OCI-LY3 (cell line): Measurements from ENCODE around the gene SUSD1.

Source experiments
- H2AFZ ChIP-seq: fragments of 200-600, 300-600 bp; shearing (Covaris generic); 2 replicates; pipeline ENCODE4 v1.6.0; 2014; ENCODE audit warnings: antibody characterized with exemption, low read depth, low read length
- H3K27ac ChIP-seq: fragments of 200-600, 300-600 bp; sonication (generic); 2 replicates; pipeline ENCODE4 v1.5.1; 2014; ENCODE audit warnings: mild to moderate bottlenecking, low read length, moderate library complexity, mixed read lengths
- H3K27me3 ChIP-seq: fragments of 200-600, 300-600 bp; sonication (generic); 2 replicates; pipeline ENCODE4 v1.6.1; 2014; ENCODE audit warnings: low read depth, low read length, mixed read lengths
- H3K36me3 ChIP-seq: fragments of 200-600, 300-600 bp; sonication (generic); replicated peaks from 2 replicates; pipeline ENCODE3; 2014; ENCODE audit warnings: low read depth, low read length, mixed read lengths
- H3K4me1 ChIP-seq: fragments of 300-600, 200-600 bp; sonication (generic); 2 replicates; pipeline ENCODE4 v1.6.1; 2014; ENCODE audit warnings: low read length, mixed read lengths
- H3K4me2 ChIP-seq: fragments of 200-600, 300-600 bp; sonication (generic); 2 replicates; pipeline ENCODE4 v1.6.1; 2014; ENCODE audit warnings: low read length, mixed read lengths
- H3K4me3 ChIP-seq: fragments of 300-600, 200-600 bp; sonication (generic); 2 replicates; pipeline ENCODE4 v1.5.1; 2014; ENCODE audit warnings: antibody characterized with exemption, mild to moderate bottlenecking, low read length, moderate library complexity
- H3K79me2 ChIP-seq: fragments of 300-600, 200-600 bp; shearing (Covaris generic); 2 replicates; pipeline ENCODE4 v1.6.1; 2014; ENCODE audit warnings: mild to moderate bottlenecking, low read length, mixed read lengths
- H3K9ac ChIP-seq: fragments of 300-600, 200-600 bp; shearing (Covaris generic); 2 replicates; pipeline ENCODE4 v1.6.0; 2014; ENCODE audit warnings: mild to moderate bottlenecking, low read length, moderate library complexity
- H3K9me3 ChIP-seq: fragments of 200-600, 300-600 bp; shearing (Covaris generic); 2 replicates; pipeline ENCODE4 v1.6.1; 2014; ENCODE audit warnings: low read length, mixed read lengths; ENCODE audit not compliant: insufficient read depth
- H4K20me1 ChIP-seq: fragments of 200-600, 300-600 bp; sonication (generic); 2 replicates; pipeline ENCODE4 v1.6.1; 2016; ENCODE audit warnings: low read length, mixed read lengths; ENCODE audit not compliant: insufficient read depth
- CTCF ChIP-seq: fragments of 200-600, 300-600 bp; sonication (generic); IDR thresholded peaks from 2 replicates; pipeline ENCODE4 v1.5.1; 2014; ENCODE audit warnings: antibody characterized with exemption, low read length, low read depth
- EZH2phosphoT487 ChIP-seq: fragments of 200-600 bp; shearing (Covaris generic); IDR thresholded peaks from 2 replicates; pipeline ENCODE4 v1.6.1; 2018; ENCODE audit warnings: antibody characterized with exemption, mixed run types, low read depth

SUSD1 gene

DNA sequence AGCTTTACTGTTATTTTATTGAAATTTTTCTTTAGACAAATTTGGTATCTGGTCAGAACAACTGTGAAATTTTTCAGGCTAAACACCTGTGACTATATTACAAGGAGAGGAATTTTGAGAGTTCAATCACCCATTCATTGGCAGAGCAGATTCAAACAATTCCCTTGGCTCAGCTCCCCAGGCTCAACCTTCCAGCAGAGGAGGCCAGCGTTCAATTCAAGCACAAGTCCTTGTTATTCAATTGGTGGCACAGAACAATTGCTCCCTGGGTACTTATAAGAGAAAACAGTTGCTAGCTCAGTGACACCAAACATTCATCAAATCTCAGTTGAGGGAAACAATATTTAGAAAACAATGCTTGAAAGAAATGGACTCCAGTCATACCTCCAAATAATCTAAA, 83.3 kb downstream of the SUSD1 start:
- no peaks in the 10 kb centered on the region for H3K27me3 ChIP-seq
- no peak overlapping the region for H3K4me3 ChIP-seq
- H3K9me3 ChIP-seq: no peaks in the 10 kb centered on the region
- H3K9ac ChIP-seq: no peak overlapping the region
- peaks cover 14% of the 10 kb centered on the region for H3K4me1 ChIP-seq
- H2AFZ ChIP-seq: no peak overlapping the region
- no peaks in the 10 kb centered on the region for H4K20me1 ChIP-seq
- H3K4me2 ChIP-seq: no peak overlapping the region
- H3K79me2 ChIP-seq: no peaks in the 10 kb centered on the region
- H3K36me3 ChIP-seq: no peaks in the 10 kb centered on the region
- H3K27ac ChIP-seq: no peak overlapping the region
- TF ChIP-seq CTCF (peak; percentile 38), EZH2phosphoT487 (no peak)

DNA sequence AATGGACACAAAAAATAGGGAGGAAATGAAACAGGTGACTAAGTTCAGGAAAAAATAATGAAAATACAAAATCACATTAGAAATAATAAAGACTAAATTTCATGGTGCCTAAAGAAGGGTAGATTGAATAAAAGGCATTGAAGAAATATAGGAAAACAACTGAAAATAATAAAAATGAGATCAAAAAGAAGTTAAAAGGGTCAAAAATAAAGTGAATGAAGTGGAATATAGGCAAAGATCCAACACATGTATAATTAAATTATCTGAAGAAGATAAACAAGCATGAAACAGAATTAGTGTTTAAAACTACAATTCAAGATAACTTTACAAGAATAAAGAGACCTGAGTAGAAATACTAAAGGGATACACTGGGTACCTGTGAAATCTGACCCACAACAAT, 87.6 kb downstream of the SUSD1 start:
- H3K4me2 ChIP-seq: no peak overlapping the region
- H3K4me1 ChIP-seq: no peaks in the 10 kb centered on the region
- no peaks in the 10 kb centered on the region for H3K79me2 ChIP-seq
- H3K9me3 ChIP-seq: no peaks in the 10 kb centered on the region
- TF ChIP-seq EZH2phosphoT487: no peak
- no peak for TF ChIP-seq CTCF
- no peak overlapping the region for H2AFZ ChIP-seq
- no peak overlapping the region for H3K9ac ChIP-seq
- no peaks in the 10 kb centered on the region for H4K20me1 ChIP-seq
- H3K27ac ChIP-seq: no peak overlapping the region
- no peak overlapping the region for H3K4me3 ChIP-seq
- H3K36me3 ChIP-seq: no peaks in the 10 kb centered on the region
- H3K27me3 ChIP-seq: no peaks in the 10 kb centered on the region

- Histone ChIP-seq H3K4me3 (no peak overlapping the region), H3K27me3 (no peaks in the 10 kb centered on the region), H2AFZ (no peak overlapping the region), H3K4me1 (no peaks in the 10 kb centered on the region), H3K4me2 (no peak overlapping the region), H4K20me1 (no peaks in the 10 kb centered on the region), H3K27ac (no peak overlapping the region), H3K9ac (no peak overlapping the region), H3K9me3 (no peaks in the 10 kb centered on the region), H3K36me3 (no peaks in the 10 kb centered on the region), H3K79me2 (no peaks in the 10 kb centered on the region)
- peak; percentile 63 for TF ChIP-seq CTCF
- TF ChIP-seq EZH2phosphoT487: no peak
These were observed 88.5 kb downstream of the SUSD1 start for GRCh38 chr9:112086627-112087026.

DNA sequence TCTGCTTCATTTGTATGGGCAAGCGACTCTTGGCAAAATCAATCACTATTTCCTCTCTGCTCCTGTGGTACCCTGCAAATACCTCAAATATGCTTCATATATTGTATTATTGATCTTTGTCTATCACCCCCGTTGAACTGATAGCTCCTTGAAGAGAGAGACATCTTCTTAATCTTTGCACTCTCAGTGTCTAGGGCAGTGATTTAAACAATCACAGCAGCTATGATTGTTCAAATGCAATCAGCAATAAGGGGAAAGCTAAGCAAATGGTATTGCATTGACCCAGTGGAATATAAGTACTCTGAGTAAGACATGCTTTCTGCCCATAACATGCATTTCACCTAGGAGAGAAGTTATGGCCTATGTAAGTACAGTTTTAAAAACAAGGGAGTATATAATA, 90.2 kb downstream of the SUSD1 start:
- H3K27ac ChIP-seq: no peak overlapping the region
- H2AFZ ChIP-seq: no peak overlapping the region
- H3K79me2 ChIP-seq: no peaks in the 10 kb centered on the region
- no peaks in the 10 kb centered on the region for H3K27me3 ChIP-seq
- no peaks in the 10 kb centered on the region for H3K36me3 ChIP-seq
- H3K4me3 ChIP-seq: no peak overlapping the region
- no peaks in the 10 kb centered on the region for H4K20me1 ChIP-seq
- no peaks in the 10 kb centered on the region for H3K9me3 ChIP-seq
- no peak overlapping the region for H3K4me2 ChIP-seq
- H3K9ac ChIP-seq: no peak overlapping the region
- 0 out of 2 replicates have a peak, but pooled peaks cover 3% of the 10 kb centered on the region for H3K4me1 ChIP-seq
- TF ChIP-seq CTCF (no peak), EZH2phosphoT487 (no peak)
